DMS114 treated with DMSO at 0.1 percent for 48 hours (cell line): ENCODE measurements around the gene VEZF1.
A peak's percentile ranks its signal among the peaks of the same experiment; 100 is the strongest.

ENCODE experiments used
- DNase-seq: peaks from one replicate; lab custom pipeline; 2025; ENCODE audit not compliant: unreplicated experiment; lab: John Stamatoyannopoulos, UW

Gene VEZF1, protein sequence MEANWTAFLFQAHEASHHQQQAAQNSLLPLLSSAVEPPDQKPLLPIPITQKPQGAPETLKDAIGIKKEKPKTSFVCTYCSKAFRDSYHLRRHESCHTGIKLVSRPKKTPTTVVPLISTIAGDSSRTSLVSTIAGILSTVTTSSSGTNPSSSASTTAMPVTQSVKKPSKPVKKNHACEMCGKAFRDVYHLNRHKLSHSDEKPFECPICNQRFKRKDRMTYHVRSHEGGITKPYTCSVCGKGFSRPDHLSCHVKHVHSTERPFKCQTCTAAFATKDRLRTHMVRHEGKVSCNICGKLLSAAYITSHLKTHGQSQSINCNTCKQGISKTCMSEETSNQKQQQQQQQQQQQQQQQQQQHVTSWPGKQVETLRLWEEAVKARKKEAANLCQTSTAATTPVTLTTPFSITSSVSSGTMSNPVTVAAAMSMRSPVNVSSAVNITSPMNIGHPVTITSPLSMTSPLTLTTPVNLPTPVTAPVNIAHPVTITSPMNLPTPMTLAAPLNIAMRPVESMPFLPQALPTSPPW

DNA sequence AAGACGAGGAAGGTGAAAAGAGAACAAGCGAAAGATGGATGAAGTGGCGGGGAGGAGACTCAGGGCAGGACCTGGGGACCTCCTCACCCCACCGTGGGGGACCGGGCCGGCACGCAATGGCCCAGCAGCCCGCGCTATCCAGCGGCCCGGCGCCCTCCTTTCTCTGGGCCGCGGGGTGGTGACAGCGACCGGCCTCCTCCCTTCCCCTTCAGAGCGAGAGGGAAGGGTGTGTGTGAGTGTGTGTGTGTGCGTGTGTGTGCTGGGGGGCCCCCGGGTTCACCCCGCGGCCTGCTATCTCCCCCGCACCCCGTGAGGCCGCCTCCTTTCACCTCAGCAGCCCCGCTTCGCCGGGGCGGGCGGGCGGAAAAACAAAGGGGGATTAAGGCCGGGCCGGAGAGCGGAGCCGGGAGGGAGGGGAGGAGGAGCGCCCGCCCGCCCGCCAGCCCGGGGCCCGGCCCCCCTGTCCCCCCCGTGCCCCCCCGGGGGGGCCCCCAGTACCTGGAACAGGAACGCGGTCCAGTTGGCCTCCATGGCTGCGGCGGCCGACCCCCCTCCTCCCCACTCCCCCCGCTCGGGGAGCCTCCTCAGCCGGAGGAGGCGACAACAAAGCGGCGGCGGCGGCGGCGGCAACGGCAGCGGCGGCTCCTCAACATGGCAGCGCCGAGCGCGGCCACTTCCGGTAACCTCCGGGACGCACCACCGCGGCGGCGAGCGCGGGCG lies at the start of gene VEZF1:
Gene VEZF1, minus strand, starts transcription at position 674 of the 720 bp plus-strand sequence. Its CDS starts 143 bp downstream, at position 531.
- peak; percentile 55 for DNase-seq

DNA sequence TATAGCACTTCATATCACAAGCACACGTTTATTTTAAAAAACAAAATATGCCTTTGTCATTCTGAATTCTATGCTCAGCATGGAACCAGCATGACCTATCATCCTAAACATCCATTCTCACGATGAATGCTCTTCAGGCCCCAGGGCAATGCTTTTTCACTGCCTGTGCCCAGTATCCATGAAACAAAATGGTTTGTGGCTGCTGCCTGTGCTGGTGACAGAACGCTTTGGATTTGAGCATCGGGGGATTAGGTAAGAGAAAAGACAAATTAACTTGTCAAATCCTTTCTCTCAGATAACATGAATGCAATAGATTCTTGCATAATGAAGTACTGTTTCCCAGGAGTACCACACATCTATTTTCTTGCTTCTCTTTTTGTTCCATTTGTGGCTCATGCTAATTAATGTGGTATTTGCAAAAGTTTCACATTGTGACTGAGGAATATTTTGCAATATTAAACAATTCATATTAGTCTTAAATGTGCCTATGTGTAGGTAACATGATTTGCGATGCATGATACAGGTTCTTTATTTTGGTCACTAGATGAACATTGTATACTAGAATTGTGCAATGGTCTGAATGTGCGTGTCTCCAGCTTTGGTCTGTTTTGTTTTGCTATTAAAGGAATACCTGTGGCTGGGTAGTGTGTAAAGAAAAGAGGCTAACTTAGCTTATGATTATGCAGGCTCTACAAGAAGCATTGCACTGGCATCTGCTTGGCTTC lies 44.8 kb upstream of the VEZF1 start:
- DNase-seq, result no peak

GRCh38 chr17:58028578-58028977 lies 40.5 kb upstream of the VEZF1 start:
- DNase-seq, result no peak

DNA sequence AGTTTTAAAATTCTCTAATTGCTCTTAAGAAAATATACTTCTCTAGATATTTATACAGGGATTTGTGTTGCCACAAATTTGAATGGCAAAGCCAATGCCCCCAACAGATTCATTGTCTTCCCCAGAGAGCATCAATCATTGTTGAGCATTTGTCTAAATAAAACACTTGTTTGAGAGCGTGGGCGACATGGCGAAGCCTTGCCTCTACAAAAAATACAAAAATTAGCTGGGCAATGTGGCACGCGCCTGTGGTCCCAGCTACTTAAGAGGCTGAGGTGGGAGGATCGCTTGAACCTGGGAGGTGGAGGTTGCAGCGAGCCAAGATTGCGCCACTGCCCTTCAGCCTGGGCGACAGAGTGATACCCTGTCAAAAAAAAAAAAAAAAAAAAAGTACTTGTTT lies 32.3 kb upstream of the VEZF1 start:
- no peak for DNase-seq

DNA sequence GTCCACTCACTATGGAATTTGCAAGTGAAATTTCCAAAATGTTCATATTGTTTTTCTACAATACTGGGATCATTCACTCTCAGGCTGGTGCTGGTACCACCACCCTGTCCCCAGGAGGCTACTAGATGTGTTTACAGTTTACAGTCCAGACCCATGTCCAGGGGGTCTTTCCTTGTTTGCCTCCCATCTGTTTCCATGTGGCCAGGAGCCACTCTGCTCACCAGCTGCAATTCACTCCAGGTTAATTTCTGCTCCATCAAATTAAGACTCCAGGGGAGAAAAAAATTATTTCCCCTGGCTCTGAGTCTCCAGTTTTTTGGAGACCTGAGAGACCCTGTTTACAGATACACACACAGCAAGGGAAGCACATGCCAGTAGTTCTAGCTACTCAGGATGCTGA lies 31.5 kb upstream of the VEZF1 start:
- DNase-seq, result no peak

GRCh38 chr17:58019039-58019438 lies 31.0 kb upstream of the VEZF1 start:
- no peak for DNase-seq

GRCh38 chr17:58010067-58010799 lies 22.2 kb upstream of the VEZF1 start:
- no peak for DNase-seq

- no peak for DNase-seq
Observed at GRCh38 chr17:58007781-58008706, 20.0 kb upstream of the VEZF1 start.

- peak; percentile 97 for DNase-seq
Observed at GRCh38 chr17:58006924-58007780, 19.1 kb upstream of the VEZF1 start, which contains the start of gene SRSF1. Gene SRSF1, minus strand, starts transcription at chr17:58007246. Its CDS starts 109 bp downstream, at chr17:58007137.

- peak; percentile 64 for DNase-seq
Observed at GRCh38 chr17:58006560-58006923, 18.5 kb upstream of the VEZF1 start.

- no peak for DNase-seq
Observed at GRCh38 chr17:58005728-58006559, 17.9 kb upstream of the VEZF1 start.

GRCh38 chr17:58005031-58005727 lies 17.1 kb upstream of the VEZF1 start:
- DNase-seq, result peak; percentile 62

- no peak for DNase-seq
Observed at GRCh38 chr17:58004060-58004459, 16.0 kb upstream of the VEZF1 start.

GRCh38 chr17:58002973-58003372 lies 14.9 kb upstream of the VEZF1 start:
- DNase-seq, result no peak

- DNase-seq, result peak; percentile 28
Observed at GRCh38 chr17:58002154-58002948, 14.3 kb upstream of the VEZF1 start.

DNA sequence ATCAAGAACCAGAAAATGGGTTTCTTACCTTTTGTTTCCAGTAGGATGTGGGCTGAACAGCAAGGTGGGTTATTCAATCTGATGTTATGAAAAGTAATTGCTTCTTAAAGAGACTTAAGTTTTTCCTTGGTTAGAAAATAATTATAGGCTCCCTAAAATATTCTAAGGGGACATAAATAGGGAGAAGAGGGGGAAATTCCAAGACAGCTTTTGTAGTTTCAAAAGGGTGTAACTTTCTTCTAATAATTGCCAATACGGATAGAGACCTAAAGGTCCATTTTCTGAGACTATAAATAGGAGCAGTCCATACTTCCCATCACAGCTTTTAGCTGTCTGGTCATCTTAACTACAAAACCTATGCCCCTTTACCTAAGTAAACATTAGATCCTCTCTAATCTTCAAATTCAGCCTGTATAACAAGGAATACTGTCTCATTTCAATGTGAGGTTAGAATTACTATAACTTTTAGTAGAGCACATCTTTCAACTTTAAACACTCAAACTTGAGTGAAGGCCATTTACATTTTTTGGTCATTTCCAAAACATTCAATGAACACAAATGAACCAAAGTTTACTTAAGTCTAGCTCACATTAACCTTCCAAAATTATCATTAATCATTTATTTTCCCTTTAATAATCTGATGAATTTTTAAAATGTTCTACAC lies 13.5 kb upstream of the VEZF1 start:
- DNase-seq, result no peak
